Suprapubic skin (tissue), 4 donors: ENCODE results near the gene SLC66A2. TPM values are rescaled to one million over a fixed set of nuclear protein-coding genes. Genes with fewer than 3 reads are reported as not detected.
A peak's percentile ranks its signal among the peaks of the same experiment; 100 is the strongest.

Source experiments
- DNase-seq, 2 donors: peaks; one replicate each; pipeline ENCODE4 v3.0.0-alpha.2; 2019; ENCODE audit warnings: low spot score in 2 of 2
- H3K27ac ChIP-seq: fragments of 200-600 bp; sonication (generic); one replicate; pipeline ENCODE4 v1.5.1; 2019
- H3K27me3 ChIP-seq: fragments of 200-600 bp; sonication (generic); one replicate; pipeline ENCODE4 v1.5.1; 2019
- H3K36me3 ChIP-seq: fragments of 200-600 bp; sonication (generic); one replicate; pipeline ENCODE4 v1.5.1; 2019
- H3K4me1 ChIP-seq: fragments of 200-600 bp; sonication (generic); one replicate; pipeline ENCODE4 v1.5.1; 2019
- H3K4me3 ChIP-seq: fragments of 200-600 bp; sonication (generic); one replicate; pipeline ENCODE4 v1.5.1; 2019; ENCODE audit warnings: mild to moderate bottlenecking
- H3K9me3 ChIP-seq: fragments of 200-600 bp; sonication (generic); one replicate; pipeline ENCODE4 v1.5.1; 2019
- CTCF ChIP-seq, 2 donors: fragments of 200-600 bp in 1 of 2; fragments of 450-650 bp in 1 of 2; sonication (generic) in 1 of 2; IDR thresholded peaks; one replicate each; pipeline ENCODE4 v1.5.1; 2016 to 2019; ENCODE audit warnings: antibody characterized with exemption in 2 of 2, mild to moderate bottlenecking in 1 of 2, moderate library complexity in 1 of 2
- EP300 ChIP-seq: sonication (generic); formaldehyde crosslinking; IDR thresholded peaks from one replicate; pipeline ENCODE4 v1.6.1; 2017; ENCODE audit warnings: antibody characterized with exemption
- POLR2A ChIP-seq, 2 donors: fragments of 450-650 bp; IDR thresholded peaks; one replicate each; pipeline ENCODE4 v1.6.1; 2017; ENCODE audit warnings: antibody characterized with exemption in 2 of 2, mild to moderate bottlenecking in 2 of 2, moderate library complexity in 2 of 2
- POLR2AphosphoS5 ChIP-seq, 3 donors: sonication (generic); formaldehyde crosslinking; IDR thresholded peaks; one replicate each; pipeline ENCODE4 v1.6.1; 2017; ENCODE audit warnings: antibody characterized with exemption in 3 of 3
- WGBS: methylation state at CpG from one replicate; pipeline ENCODE4 v1.1.5; 2018; 5-methylcytosine and 5-hydroxymethylcytosine counted together
- total RNA-seq, 4 donors: library from RNA; depleted of rRNA; stranded (reverse); fragments of >200 nt; gene quantifications; one replicate each; pipeline ENCODE4 v1.1.0, GENCODE V29; 2016

The SLC66A2 gene
- total RNA-seq, 4 donors from 2014 or later, result 53.4 to 84.7 (median 79.3) TPM

- DNase-seq, result peak; percentile 58 to 70
- H3K4me3 ChIP-seq, result no peak overlapping the region
- peaks cover 40% of the 10 kb centered on the region for H3K36me3 ChIP-seq
- peak overlapping the region; percentile 29 for H3K27ac ChIP-seq
- whole genome bisulfite sequencing, result 40% methylated on average over 2 of the region's 27 CpGs
- TF ChIP-seq EP300 (no peak), POLR2AphosphoS5 (IDR thresholded peaks at IDR 0.05) (no peak), POLR2A (IDR thresholded peaks at IDR 0.05) (no peak), CTCF (IDR thresholded peaks at IDR 0.05) (no peak)
- peaks cover 4% of the 10 kb centered on the region for H3K9me3 ChIP-seq
- peaks cover 13% of the 10 kb centered on the region for H3K4me1 ChIP-seq
- H3K27me3 ChIP-seq, result no peaks in the 10 kb centered on the region
Observed at GRCh38 chr18:79904357-79905147, 46.9 kb downstream of the SLC66A2 start.

- TF ChIP-seq CTCF (IDR thresholded peaks at IDR 0.05), result no peak
- no peak for TF ChIP-seq POLR2AphosphoS5 (IDR thresholded peaks at IDR 0.05)
- no peak for TF ChIP-seq EP300
- no peak for TF ChIP-seq POLR2A (IDR thresholded peaks at IDR 0.05)
- H3K4me3 ChIP-seq, result no peak overlapping the region
- H3K4me1 ChIP-seq, result peaks cover 13% of the 10 kb centered on the region
- H3K27me3 ChIP-seq, result no peaks in the 10 kb centered on the region
- 86% methylated on average over 1 of the region's 25 CpGs for WGBS
- H3K9me3 ChIP-seq, result peaks cover 8% of the 10 kb centered on the region
- peak; percentile 59 to 76 for DNase-seq
- H3K27ac ChIP-seq, result no peak overlapping the region
- peaks cover 40% of the 10 kb centered on the region for H3K36me3 ChIP-seq
Observed at GRCh38 chr18:79903787-79904356, 47.6 kb downstream of the SLC66A2 start.

- Histone ChIP-seq H3K4me3 (no peak overlapping the region), H3K27me3 (no peaks in the 10 kb centered on the region), H3K4me1 (peaks cover 13% of the 10 kb centered on the region), H3K9me3 (peaks cover 14% of the 10 kb centered on the region), H3K27ac (no peak overlapping the region), H3K36me3 (peaks cover 40% of the 10 kb centered on the region)
- TF ChIP-seq POLR2A (IDR thresholded peaks at IDR 0.05), result no peak
- no peak for TF ChIP-seq POLR2AphosphoS5 (IDR thresholded peaks at IDR 0.05)
- no peak for TF ChIP-seq CTCF (IDR thresholded peaks at IDR 0.05)
- TF ChIP-seq EP300, result no peak
- 96% methylated on average over 17 of the region's 28 CpGs for WGBS
- DNase-seq, result peak; percentile 53 to 77
Observed at GRCh38 chr18:79903071-79903635, 48.3 kb downstream of the SLC66A2 start.

- TF ChIP-seq CTCF (IDR thresholded peaks at IDR 0.05) (no peak), POLR2AphosphoS5 (IDR thresholded peaks at IDR 0.05) (no peak), EP300 (no peak), POLR2A (IDR thresholded peaks at IDR 0.05) (no peak)
- Histone ChIP-seq H3K27ac (no peak overlapping the region), H3K4me1 (peaks cover 13% of the 10 kb centered on the region), H3K36me3 (peaks cover 38% of the 10 kb centered on the region), H3K27me3 (no peaks in the 10 kb centered on the region), H3K4me3 (no peak overlapping the region), H3K9me3 (peaks cover 18% of the 10 kb centered on the region)
- WGBS, result 93% methylated on average over 19 of the region's 20 CpGs
- peak; percentile 55 to 71 for DNase-seq
Observed at GRCh38 chr18:79902640-79903039, 48.8 kb downstream of the SLC66A2 start.

- Histone ChIP-seq H3K27me3 (no peaks in the 10 kb centered on the region), H3K4me1 (peaks cover 13% of the 10 kb centered on the region), H3K36me3 (peaks cover 35% of the 10 kb centered on the region), H3K27ac (no peak overlapping the region), H3K9me3 (peaks cover 23% of the 10 kb centered on the region), H3K4me3 (no peak overlapping the region)
- TF ChIP-seq CTCF (IDR thresholded peaks at IDR 0.05) (no peak), EP300 (no peak), POLR2AphosphoS5 (IDR thresholded peaks at IDR 0.05) (no peak), POLR2A (IDR thresholded peaks at IDR 0.05) (no peak)
- 90% methylated on average over 3 of the region's 8 CpGs for WGBS
- peak in 1 of 2 donors; percentile 36 for DNase-seq
Observed at GRCh38 chr18:79902075-79902474, 49.4 kb downstream of the SLC66A2 start.
